Smooth muscle cell (in vitro differentiated cells): ENCODE data around the gene PTPRF. TPM values are rescaled to one million over a fixed set of nuclear protein-coding genes. Genes with fewer than 3 reads are reported as not detected.
A peak's percentile ranks its signal among the peaks of the same experiment; 100 is the strongest.

Source experiments
- DNase-seq: peaks from one replicate; lab custom pipeline; 2025; ENCODE audit not compliant: unreplicated experiment; lab: John Stamatoyannopoulos, UW
- H2AFZ ChIP-seq: fragments of 200-600 bp; sonication (generic); 2 replicates; pipeline ENCODE4 v1.6.0; 2016; ENCODE audit warnings: antibody characterized with exemption, low read depth, mild to moderate bottlenecking
- H3F3A ChIP-seq: fragments of 200-600 bp; sonication (generic); 2 replicates; pipeline ENCODE4 v1.6.0; 2017; ENCODE audit warnings: antibody characterized with exemption, low read depth
- H3K27ac ChIP-seq: fragments of 200-600 bp; sonication (generic); 2 replicates; pipeline ENCODE4 v1.5.1; 2016; ENCODE audit warnings: low read depth, mild to moderate bottlenecking
- H3K27me3 ChIP-seq: fragments of 200-600 bp; sonication (generic); 2 replicates; pipeline ENCODE4 v1.6.1; 2016; ENCODE audit warnings: low read depth, mild to moderate bottlenecking
- H3K36me3 ChIP-seq: fragments of 200-600 bp; sonication (generic); 2 replicates; pipeline ENCODE4 v1.5.1; 2016; ENCODE audit warnings: low read depth
- H3K4me1 ChIP-seq: fragments of 200-600 bp; sonication (generic); 2 replicates; pipeline ENCODE4 v1.5.1; 2016; ENCODE audit warnings: low read depth
- H3K4me2 ChIP-seq: fragments of 200-600 bp; sonication (generic); 2 replicates; pipeline ENCODE4 v1.6.0; 2016; ENCODE audit warnings: mild to moderate bottlenecking
- H3K4me3 ChIP-seq: fragments of 200-600 bp; sonication (generic); 2 replicates; pipeline ENCODE4 v1.5.1; 2016; ENCODE audit warnings: mild to moderate bottlenecking
- H3K79me2 ChIP-seq: fragments of 200-600 bp; sonication (generic); 2 replicates; pipeline ENCODE4 v1.6.0; 2016; ENCODE audit warnings: low read depth, mild to moderate bottlenecking
- H3K9ac ChIP-seq: fragments of 200-600 bp; sonication (generic); 2 replicates; pipeline ENCODE4 v1.6.0; 2016; ENCODE audit warnings: low read depth
- H3K9me3 ChIP-seq: fragments of 200-600 bp; sonication (generic); replicated peaks from 2 replicates; pipeline ENCODE4 v1.5.1; 2016; ENCODE audit warnings: low read depth
- H4K20me1 ChIP-seq: fragments of 200-600 bp; sonication (generic); 2 replicates; pipeline ENCODE4 v1.6.0; 2016; ENCODE audit warnings: low read depth
- WGBS: methylation state at CpG from one replicate; pipeline ENCODE4 v1.1.7; 2016; ENCODE audit warnings: low lambda C conversion rate; 5-methylcytosine and 5-hydroxymethylcytosine counted together
- polyA plus RNA-seq: library from polyadenylated mRNA; unstranded; fragments of >200 nt; fragmentation: Nextera tagmentation; extraction: Ambion mirVana; gene quantifications from 2 replicates; pipeline ENCODE4 v1.2.1, GENCODE V29; 2016
- total RNA-seq: library from RNA; depleted of rRNA; stranded (reverse); fragments of >200 nt; gene quantifications from 2 replicates; pipeline ENCODE4 v1.2.3, GENCODE V29; 2014
- TF ChIP-seq, protein P1 (sequence below): fragments of 200-600 bp; sonication (generic); IDR thresholded peaks from 2 replicates; pipeline ENCODE4 v1.5.1; 2017; ENCODE audit warnings: borderline replicate concordance, mild to moderate bottlenecking, antibody characterized with exemption; ENCODE audit not compliant: insufficient read depth, poor library complexity, severe bottlenecking

The PTPRF gene
- total and polyA plus RNA-seq, 2 experiments from 2014 or later, result 39.9 to 71.0 TPM

DNA sequence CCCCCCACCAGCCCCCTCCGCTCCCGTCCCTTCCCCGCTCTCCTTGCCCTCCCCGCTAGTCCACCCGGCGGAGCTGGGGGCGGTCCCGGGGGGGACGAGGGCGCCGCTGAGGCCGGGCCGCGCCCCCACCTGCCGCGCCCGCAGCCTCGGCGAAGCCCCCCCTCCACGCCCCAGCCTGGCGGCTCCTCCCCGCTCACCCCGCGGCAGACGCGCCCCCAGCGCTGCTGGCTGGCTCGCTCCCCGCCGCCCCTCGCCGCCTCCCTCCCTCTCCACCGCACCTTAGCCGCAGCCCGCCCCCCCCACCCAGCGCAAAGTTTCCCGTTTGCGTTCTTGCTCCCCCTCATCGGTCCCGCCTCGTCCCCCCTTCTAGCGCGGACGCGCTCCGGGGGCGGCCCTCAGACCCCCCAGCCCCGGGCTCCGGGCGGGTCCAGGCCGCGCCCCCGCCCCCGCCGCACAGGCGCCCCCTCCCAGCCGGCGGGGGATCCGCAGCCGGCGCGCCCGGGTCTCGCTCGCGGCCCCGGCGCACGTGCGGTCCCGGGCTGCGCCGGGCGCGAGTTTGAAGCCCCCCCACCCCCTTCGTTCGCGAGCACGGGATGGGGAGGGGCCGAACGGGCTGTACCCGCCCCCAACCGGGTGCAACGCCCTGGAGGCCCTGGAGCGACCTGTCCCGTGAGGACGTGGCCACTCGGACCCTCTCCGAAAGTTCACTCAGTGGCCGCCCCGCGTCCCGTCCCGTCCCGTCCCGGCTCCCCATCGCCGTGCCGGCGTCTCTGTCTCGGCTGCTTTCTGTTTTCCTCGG, 623 bp downstream of the PTPRF start:
- Histone ChIP-seq H4K20me1 (peaks cover 45% of the 10 kb centered on the region), H3K9ac (peak overlapping the region; percentile 54), H3K27me3 (no peaks in the 10 kb centered on the region), H2AFZ (peak overlapping the region; percentile 94), H3K4me1 (peaks cover 25% of the 10 kb centered on the region), H3K79me2 (peaks cover 36% of the 10 kb centered on the region), H3K4me3 (peak overlapping the region; percentile 83), H3K27ac (no peak overlapping the region), H3K9me3 (no peaks in the 10 kb centered on the region), H3K36me3 (no peaks in the 10 kb centered on the region), H3F3A (peaks cover 9% of the 10 kb centered on the region), H3K4me2 (peak overlapping the region; percentile 94)
- 3% methylated on average over 18 of the region's 102 CpGs for WGBS
- TF ChIP-seq, protein P1, sequence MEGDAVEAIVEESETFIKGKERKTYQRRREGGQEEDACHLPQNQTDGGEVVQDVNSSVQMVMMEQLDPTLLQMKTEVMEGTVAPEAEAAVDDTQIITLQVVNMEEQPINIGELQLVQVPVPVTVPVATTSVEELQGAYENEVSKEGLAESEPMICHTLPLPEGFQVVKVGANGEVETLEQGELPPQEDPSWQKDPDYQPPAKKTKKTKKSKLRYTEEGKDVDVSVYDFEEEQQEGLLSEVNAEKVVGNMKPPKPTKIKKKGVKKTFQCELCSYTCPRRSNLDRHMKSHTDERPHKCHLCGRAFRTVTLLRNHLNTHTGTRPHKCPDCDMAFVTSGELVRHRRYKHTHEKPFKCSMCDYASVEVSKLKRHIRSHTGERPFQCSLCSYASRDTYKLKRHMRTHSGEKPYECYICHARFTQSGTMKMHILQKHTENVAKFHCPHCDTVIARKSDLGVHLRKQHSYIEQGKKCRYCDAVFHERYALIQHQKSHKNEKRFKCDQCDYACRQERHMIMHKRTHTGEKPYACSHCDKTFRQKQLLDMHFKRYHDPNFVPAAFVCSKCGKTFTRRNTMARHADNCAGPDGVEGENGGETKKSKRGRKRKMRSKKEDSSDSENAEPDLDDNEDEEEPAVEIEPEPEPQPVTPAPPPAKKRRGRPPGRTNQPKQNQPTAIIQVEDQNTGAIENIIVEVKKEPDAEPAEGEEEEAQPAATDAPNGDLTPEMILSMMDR, result no peak
- DNase-seq, result no peak

DNA sequence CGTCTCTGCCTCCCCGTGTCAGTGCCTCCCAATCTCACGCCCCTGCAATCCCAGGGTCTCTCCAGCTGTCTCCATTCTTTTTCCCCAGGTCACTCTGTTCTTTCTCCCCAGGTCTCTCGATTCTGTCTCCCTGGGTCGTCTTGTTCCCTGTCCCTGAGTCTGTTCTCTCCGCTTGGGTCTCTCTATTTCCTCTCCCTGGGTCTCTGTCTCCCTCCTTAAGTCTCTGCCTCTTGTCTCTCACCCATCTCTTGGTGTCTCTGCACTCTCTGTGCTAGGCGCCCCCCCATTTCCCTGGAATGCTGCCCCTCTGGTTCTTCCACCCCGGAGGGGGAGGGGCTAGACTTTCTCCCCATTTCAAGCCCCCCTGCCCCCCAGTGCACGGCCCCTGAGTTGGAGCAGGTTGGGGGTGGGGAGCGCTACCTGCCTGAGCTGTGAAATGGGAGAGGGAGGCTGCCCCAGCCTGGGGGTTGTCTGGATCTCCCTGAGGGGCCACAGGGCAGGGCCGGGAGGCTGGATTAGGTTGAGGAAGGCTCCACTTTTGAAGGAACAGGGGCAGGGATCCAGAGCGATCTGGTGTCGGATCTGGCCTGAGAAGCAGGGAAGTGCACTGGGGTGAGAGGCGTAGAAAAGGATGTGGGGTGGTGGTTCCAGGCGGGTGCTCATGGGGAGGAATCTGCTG, 1.4 kb downstream of the PTPRF start:
- no peaks in the 10 kb centered on the region for H3K36me3 ChIP-seq
- H4K20me1 ChIP-seq, result peaks cover 53% of the 10 kb centered on the region
- H3K27ac ChIP-seq, result no peak overlapping the region
- H2AFZ ChIP-seq, result peak overlapping the region; percentile 94
- peaks cover 25% of the 10 kb centered on the region for H3K4me1 ChIP-seq
- H3F3A ChIP-seq, result peaks cover 9% of the 10 kb centered on the region
- TF ChIP-seq, protein P1, result no peak
- H3K4me3 ChIP-seq, result peak overlapping the region; percentile 83
- H3K4me2 ChIP-seq, result peak overlapping the region; percentile 94
- peak overlapping the region; percentile 54 for H3K9ac ChIP-seq
- WGBS, result 12% methylated on average over 14 of the region's 15 CpGs
- DNase-seq, result no peak
- no peaks in the 10 kb centered on the region for H3K9me3 ChIP-seq
- no peaks in the 10 kb centered on the region for H3K27me3 ChIP-seq
- H3K79me2 ChIP-seq, result peaks cover 38% of the 10 kb centered on the region

DNA sequence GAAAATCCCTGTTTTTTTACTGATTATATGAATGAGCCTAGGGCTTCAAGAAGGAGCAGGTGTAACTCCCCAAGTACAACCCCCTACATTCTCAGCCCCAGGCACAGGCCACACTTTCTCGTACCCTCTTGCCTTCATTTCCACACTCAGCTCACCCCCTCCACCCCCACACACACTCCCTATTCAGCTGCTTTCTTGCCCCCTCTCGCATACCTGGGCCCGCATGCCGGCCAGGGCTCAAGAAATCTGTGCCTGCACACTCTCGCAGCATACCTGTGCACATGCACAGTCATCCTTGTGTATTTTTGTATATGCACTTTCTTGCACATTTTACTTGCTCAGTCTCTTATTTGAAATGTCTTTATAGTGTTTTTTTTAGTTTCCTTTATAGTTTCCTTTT, 2.0 kb downstream of the PTPRF start:
- Histone ChIP-seq H4K20me1 (peaks cover 59% of the 10 kb centered on the region), H3K9me3 (no peaks in the 10 kb centered on the region), H3K27me3 (no peaks in the 10 kb centered on the region), H3K4me2 (peak overlapping the region; percentile 94), H3F3A (peaks cover 9% of the 10 kb centered on the region), H3K79me2 (peaks cover 44% of the 10 kb centered on the region), H3K27ac (no peak overlapping the region), H3K4me1 (peaks cover 25% of the 10 kb centered on the region), H3K36me3 (no peaks in the 10 kb centered on the region), H3K4me3 (peak overlapping the region; percentile 83), H2AFZ (no peak overlapping the region), H3K9ac (no peak overlapping the region)
- no peak for DNase-seq
- whole genome bisulfite sequencing, result 72% methylated on average over 5 of the region's 5 CpGs
- TF ChIP-seq, protein P1, result no peak
